ENCODE measurements around the gene JUNB. TPM values are rescaled to one million over a fixed set of nuclear protein-coding genes. Genes with fewer than 3 reads are reported as not detected.

The JUNB gene
- total RNA-seq, 1 experiment from 2014 or later, result 49.7 TPM

- TF ChIP-seq CTCF (IDR thresholded peaks at IDR 0.05) (no peak), TCF7L2 (IDR thresholded peaks at IDR 0.05; ENCODE audit: low read depth, low read length) (no peak), REST (IDR thresholded peaks at IDR 0.05; ENCODE audit: insufficient read depth in 1 of 2, low read depth in 2 of 2, low read length in 1 of 2) (no peak), POLR2AphosphoS5 (IDR thresholded peaks at IDR 0.05; ENCODE audit: low read depth, low read length) (no peak), SIN3A (IDR thresholded peaks at IDR 0.05; ENCODE audit: borderline replicate concordance, insufficient read depth, low read depth, low read length) (no peak)
- intact Hi-C loops (cut with micrococcal nuclease; ENCODE audit: unreplicated experiment) (no loop called here), in situ Hi-C loops (cut with HindIII; ENCODE audit: low pct_unique_long_range_greater_than_20kb, low sequenced_read_pairs) (no loop called here)
- Histone ChIP-seq H3K27me3 (ENCODE audit: control insufficient read depth, insufficient read depth, low read length) (no peaks in the 10 kb centered on the region), H3K4me1 (ENCODE audit: control insufficient read depth, insufficient read depth, low read length) (peaks cover 4% of the 10 kb centered on the region), H3K36me3 (ENCODE audit: control insufficient read depth, insufficient read depth, low read length) (no peaks in the 10 kb centered on the region), H3K9me3 (ENCODE audit: control insufficient read depth, insufficient read depth, low read depth, low read length) (no peaks in the 10 kb centered on the region), H3K4me3 (ENCODE audit: low read depth in 2 of 2, low read length in 2 of 2) (no peak within 1 kb of the TSS), H3K27ac (ENCODE audit: low read length) (no peak within 1 kb of the TSS)
- ChIA-PET CTCF (no interaction called here), POLR2A (no interaction called here)
- DNase-seq (ENCODE audit: low read depth, low spot score), result no peak
- ATAC-seq, result no peak
- no TSS peak for BruUV-seq (replicated peaks)
These were observed 39.7 kb upstream of the JUNB start, which contains the start of gene BEST2 for GRCh38 chr19:12751635-12752034. Gene BEST2 (plus strand): TSS chr19:12751791. CDS start chr19:12752593, 802 bp downstream.

- DNase-seq (ENCODE audit: low read depth, low spot score) (no peak), ATAC-seq (no peak)
- CTCF ChIA-PET, result no interaction called here
- no peaks in the 10 kb centered on the region for H3K9me3 ChIP-seq (ENCODE audit: control insufficient read depth, insufficient read depth, low read depth, low read length)
- no peak overlapping the region for H3K27ac ChIP-seq (ENCODE audit: low read length)
- no TSS peak for BruUV-seq (replicated peaks)
- intact Hi-C loops (cut with micrococcal nuclease; ENCODE audit: unreplicated experiment), result no loop called here
- in situ Hi-C loops (cut with HindIII; ENCODE audit: low pct_unique_long_range_greater_than_20kb, low sequenced_read_pairs), result no loop called here
- no peaks in the 10 kb centered on the region for H3K27me3 ChIP-seq (ENCODE audit: control insufficient read depth, insufficient read depth, low read length)
- peaks cover 4% of the 10 kb centered on the region for H3K4me1 ChIP-seq (ENCODE audit: control insufficient read depth, insufficient read depth, low read length)
- no peaks in the 10 kb centered on the region for H3K36me3 ChIP-seq (ENCODE audit: control insufficient read depth, insufficient read depth, low read length)
- POLR2A ChIA-PET, result no interaction called here
- no peak overlapping the region for H3K4me3 ChIP-seq (ENCODE audit: low read depth in 2 of 2, low read length in 2 of 2)
- TF ChIP-seq SIN3A (IDR thresholded peaks at IDR 0.05; ENCODE audit: borderline replicate concordance, insufficient read depth, low read depth, low read length) (no peak), TCF7L2 (IDR thresholded peaks at IDR 0.05; ENCODE audit: low read depth, low read length) (no peak), REST (IDR thresholded peaks at IDR 0.05; ENCODE audit: insufficient read depth in 1 of 2, low read depth in 2 of 2, low read length in 1 of 2) (no peak), CTCF (IDR thresholded peaks at IDR 0.05) (no peak), POLR2AphosphoS5 (IDR thresholded peaks at IDR 0.05; ENCODE audit: low read depth, low read length) (no peak)
These were observed 39.1 kb upstream of the JUNB start for GRCh38 chr19:12752056-12752781.
